GM23338 (cell line): ENCODE measurements around the gene FUCA1. TPM values are rescaled to one million over a fixed set of nuclear protein-coding genes. Genes with fewer than 3 reads are reported as not detected.

Experiments
- ATAC-seq: fragments of 200-7000 bp; cut with Tn5 transposase; 3 replicates; pipeline ENCODE4 v1.9.1; 2020
- DNase-seq: peaks from one replicate; pipeline ENCODE4 v3.0.0-alpha.2; 2015; ENCODE audit warnings: low spot score
- H2AFZ ChIP-seq: fragments of 200-600 bp; sonication (generic); 2 replicates; pipeline ENCODE4 v1.8.0; 2016; ENCODE audit warnings: antibody characterized with exemption, mild to moderate bottlenecking, moderate library complexity
- H3F3A ChIP-seq: fragments of 200-600 bp; sonication (generic); replicated peaks from 2 replicates; pipeline ENCODE4 v1.8.0; 2017; ENCODE audit warnings: antibody characterized with exemption, mixed run types, low read depth
- H3K27ac ChIP-seq: fragments of 200-600 bp; sonication (generic); 2 replicates; pipeline ENCODE4 v1.6.1; 2016; ENCODE audit warnings: low read depth
- H3K27me3 ChIP-seq: fragments of 200-600 bp; sonication (generic); 2 replicates; pipeline ENCODE4 v1.8.0; 2016; ENCODE audit warnings: mild to moderate bottlenecking, mixed run types, moderate library complexity; ENCODE audit not compliant: insufficient read depth
- H3K36me3 ChIP-seq: fragments of 200-600 bp; sonication (generic); 2 replicates; pipeline ENCODE4 v1.8.0; 2016; ENCODE audit warnings: mild to moderate bottlenecking; ENCODE audit not compliant: insufficient read depth
- H3K4me1 ChIP-seq: fragments of 200-600 bp; sonication (generic); 2 replicates; pipeline ENCODE4 v1.8.0; 2016; ENCODE audit warnings: mild to moderate bottlenecking, moderate library complexity; ENCODE audit not compliant: insufficient read depth
- H3K4me2 ChIP-seq: fragments of 200-600 bp; sonication (generic); 2 replicates; pipeline ENCODE4 v1.7.1; 2017; ENCODE audit warnings: mixed run types
- H3K4me3 ChIP-seq: fragments of 200-600 bp; sonication (generic); 2 replicates; pipeline ENCODE4 v1.6.1; 2016; ENCODE audit warnings: mixed run types
- H3K79me2 ChIP-seq: fragments of 200-600 bp; sonication (generic); replicated peaks from 2 replicates; pipeline ENCODE4 v1.8.0; 2017; ENCODE audit warnings: mild to moderate bottlenecking; ENCODE audit not compliant: insufficient read depth
- H3K9me2 ChIP-seq: fragments of 200-600 bp; sonication (generic); 2 replicates; pipeline ENCODE4 v1.8.0; 2017; ENCODE audit not compliant: insufficient read depth
- H4K20me1 ChIP-seq: fragments of 200-600 bp; sonication (generic); replicated peaks from 2 replicates; pipeline ENCODE4 v1.8.0; 2017; ENCODE audit warnings: mild to moderate bottlenecking; ENCODE audit not compliant: insufficient read depth
- H3K27ac Mint-ChIP-seq: 2 replicates; pipeline ENCODE4 v1.8.0; 2020; ENCODE audit warnings: inconsistent platforms, mild to moderate bottlenecking, moderate library complexity, mixed read lengths
- H3K27me3 Mint-ChIP-seq: 3 replicates; pipeline ENCODE4 v1.8.0; 2022; ENCODE audit warnings: low read depth, mild to moderate bottlenecking, moderate library complexity, mixed read lengths, inconsistent platforms; ENCODE audit not compliant: insufficient read depth, poor library complexity
- H3K36me3 Mint-ChIP-seq: 3 replicates; pipeline ENCODE4 v1.8.0; 2021; ENCODE audit warnings: low read depth, mild to moderate bottlenecking, inconsistent platforms, moderate library complexity, mixed read lengths
- H3K4me1 Mint-ChIP-seq: 3 replicates; pipeline ENCODE4 v1.8.0; 2020; ENCODE audit warnings: mild to moderate bottlenecking, inconsistent platforms, mixed read lengths
- H3K4me3 Mint-ChIP-seq: 3 replicates; pipeline ENCODE4 v1.8.0; 2021; ENCODE audit warnings: moderate library complexity, mild to moderate bottlenecking, inconsistent platforms, mixed read lengths
- H3K9me3 Mint-ChIP-seq: 3 replicates; pipeline ENCODE4 v1.8.0; 2020; ENCODE audit warnings: moderate library complexity, mild to moderate bottlenecking, inconsistent platforms, mixed read lengths
- CREB1 ChIP-seq: fragments of 250-450 bp; sonication (Bioruptor Pico); IDR thresholded peaks from 2 replicates; pipeline ENCODE4 v1.5.0; 2020; ENCODE audit warnings: low read depth, mild to moderate bottlenecking, moderate library complexity
- CTCF ChIP-seq, 2 experiments: fragments of 200-600 bp in 1 of 2; sonication (generic) in 1 of 2; conservative IDR thresholded peaks; 2 replicates each; pipeline versions ENCODE4 v1.5.1 to v1.6.1; 2016 to 2017; ENCODE audit warnings: antibody characterized with exemption in 2 of 2, low read depth in 2 of 2, mild to moderate bottlenecking in 2 of 2, moderate library complexity in 1 of 2
- ETS1 ChIP-seq: IDR thresholded peaks from 2 replicates; pipeline ENCODE4 v1.6.1; 2016; ENCODE audit warnings: antibody characterized with exemption
- EZH2 ChIP-seq: fragments of 200-600 bp; sonication (generic); IDR thresholded peaks from one replicate; pipeline ENCODE4 v1.8.0; 2017; ENCODE audit warnings: antibody characterized with exemption, mild to moderate bottlenecking, low read depth; ENCODE audit not compliant: unreplicated experiment
- EZH2phosphoT487 ChIP-seq: fragments of 200-600 bp; sonication (generic); IDR thresholded peaks from one replicate; pipeline ENCODE4 v1.8.1; 2018; ENCODE audit warnings: antibody characterized with exemption; ENCODE audit not compliant: unreplicated experiment
- JUNB ChIP-seq: IDR thresholded peaks from one replicate; pipeline ENCODE4 v1.6.1; 2016; ENCODE audit warnings: antibody characterized with exemption; ENCODE audit not compliant: unreplicated experiment
- NANOG ChIP-seq: IDR thresholded peaks from 2 replicates; pipeline ENCODE4 v1.6.1; 2016; ENCODE audit warnings: antibody characterized with exemption, borderline replicate concordance
- POLR2AphosphoS5 ChIP-seq: IDR thresholded peaks from 2 replicates; pipeline ENCODE4 v1.6.1; 2016; ENCODE audit warnings: antibody characterized with exemption, low read depth
- REST ChIP-seq: IDR thresholded peaks from one replicate; pipeline ENCODE4 v1.6.1; 2018; ENCODE audit warnings: antibody characterized with exemption; ENCODE audit not compliant: unreplicated experiment
- STAT1 ChIP-seq: IDR thresholded peaks from one replicate; pipeline ENCODE4 v1.6.1; 2016; ENCODE audit warnings: antibody characterized with exemption; ENCODE audit not compliant: unreplicated experiment
- ZNF114 ChIP-seq: fragments of 250-450 bp; sonication (Bioruptor Pico); IDR thresholded peaks from 2 replicates; pipeline ENCODE4 v1.5.0; 2020; ENCODE audit warnings: mild to moderate bottlenecking, moderate library complexity
- ZNF331 ChIP-seq: fragments of 250-450 bp; sonication (Bioruptor Pico); IDR thresholded peaks from 2 replicates; pipeline ENCODE4 v1.5.0; 2020; ENCODE audit warnings: low read depth, mild to moderate bottlenecking, moderate library complexity
- polyA plus RNA-seq: library from polyadenylated mRNA; unstranded; fragments of >200 nt; fragmentation: Nextera tagmentation; extraction: Ambion mirVana; gene quantifications from 2 replicates; pipeline ENCODE4 v1.2.1, GENCODE V29; 2016
- total RNA-seq: library from RNA; depleted of rRNA; stranded (reverse); fragments of >200 nt; shearing (Covaris generic); gene quantifications from 2 replicates; pipeline ENCODE4 v1.2.3, GENCODE V29; 2014

FUCA1 gene
- total and polyA plus RNA-seq, 2 experiments from 2014 or later: 4.4 to 8.5 TPM

- TF ChIP-seq JUNB: no peak
- no peak for TF ChIP-seq ZNF114 (CRISPR knock-in tag)
- TF ChIP-seq EZH2phosphoT487: no peak
- TF ChIP-seq NANOG: no peak
- no peak for TF ChIP-seq CREB1
- no peak for TF ChIP-seq ETS1
- no peak for TF ChIP-seq EZH2
- no peak for TF ChIP-seq REST
- no peak for TF ChIP-seq CTCF (conservative IDR thresholded peaks at IDR 0.05; ENCODE audit: low read depth in 2 of 2)
Measured at GRCh38 chr1:23914921-23915320, 46.8 kb upstream of the FUCA1 start (continued).

GRCh38 chr1:23913212-23913880 is 45.3 kb upstream of the FUCA1 start, which contains the start of gene CNR2:
CNR2 (minus strand) TSS chr1:23913362; CDS start chr1:23875617, 37,745 bp downstream.
- no peak for DNase-seq
- no peak within 1 kb of the TSS for H3K4me2 ChIP-seq
- ATAC-seq: no peak
- no peak within 1 kb of the TSS for H3K4me3 ChIP-seq
- Mint-ChIP-seq H3K4me3 (no peak within 1 kb of the TSS), H3K27me3 (peaks cover 2% of the 10 kb centered on the region), H3K9me3 (no peaks in the 10 kb centered on the region), H3K4me1 (peaks cover 8% of the 10 kb centered on the region; the same call in 2 of the 3 replicates), H3K27ac (no peak within 1 kb of the TSS), H3K36me3 (no peaks in the 10 kb centered on the region)
- H3K79me2 ChIP-seq: no peaks in the 10 kb centered on the region
- peaks cover 6% of the 10 kb centered on the region for H3K4me1 ChIP-seq
- H3K27me3 ChIP-seq: no peaks in the 10 kb centered on the region
- H4K20me1 ChIP-seq: no peaks in the 10 kb centered on the region
- H3F3A ChIP-seq: no peaks in the 10 kb centered on the region
- H3K9me2 ChIP-seq: no peaks in the 10 kb centered on the region
- H3K36me3 ChIP-seq: no peaks in the 10 kb centered on the region
- H2AFZ ChIP-seq: no peak within 1 kb of the TSS
- H3K27ac ChIP-seq: no peak within 1 kb of the TSS
- no peak for TF ChIP-seq ZNF114 (CRISPR knock-in tag)
- TF ChIP-seq EZH2: no peak
- TF ChIP-seq REST: no peak
- no peak for TF ChIP-seq EZH2phosphoT487
- no peak for TF ChIP-seq STAT1
- no peak for TF ChIP-seq ZNF331 (CRISPR knock-in tag)
- TF ChIP-seq JUNB: no peak
- no peak for TF ChIP-seq POLR2AphosphoS5
- TF ChIP-seq CREB1: no peak
